ENCODE measurements around the gene AOPEP. TPM values are rescaled to one million over a fixed set of nuclear protein-coding genes. Genes with fewer than 3 reads are reported as not detected.
A peak's percentile ranks its signal among the peaks of the same experiment; 100 is the strongest.
"Not testable (repeated sequence)": the region's sequence is repeated elsewhere in the genome, so short reads cannot be mapped to it uniquely, and the experiment has no call there.

AOPEP gene
- total RNA-seq, 1 experiment from 2014 or later, result 32.4 TPM

DNA sequence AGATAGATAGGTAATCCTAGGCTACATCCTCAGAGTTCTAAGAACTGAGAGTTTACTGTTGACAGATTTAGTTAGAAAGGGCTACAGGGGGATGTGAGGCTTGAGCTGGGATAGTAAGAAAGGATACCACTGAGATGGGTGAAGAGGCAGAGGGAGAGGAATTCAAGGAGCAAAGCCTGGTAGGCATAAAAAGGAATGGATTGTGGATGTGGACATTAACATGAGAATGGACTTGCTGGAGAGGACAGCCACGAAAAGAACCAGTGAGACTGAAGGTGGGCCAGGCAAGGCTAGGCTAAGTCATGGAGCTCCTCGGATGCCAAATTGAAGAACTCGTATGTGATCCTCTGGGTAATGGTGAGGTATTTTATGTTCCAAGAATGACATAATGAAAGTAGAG, 211.9 kb downstream of the AOPEP start:
- Mint-ChIP-seq H3K27ac (ENCODE audit: low read depth, unreplicated experiment) (peak overlapping the region; percentile 72), H3K4me1 (ENCODE audit: insufficient read depth, unreplicated experiment) (peaks cover 23% of the 10 kb centered on the region), H3K36me3 (ENCODE audit: insufficient read depth, unreplicated experiment) (peaks cover 13% of the 10 kb centered on the region), H3K4me3 (ENCODE audit: unreplicated experiment) (no peak overlapping the region), H3K27me3 (ENCODE audit: insufficient read depth, unreplicated experiment) (no peaks in the 10 kb centered on the region), H3K9me3 (ENCODE audit: unreplicated experiment) (peaks cover 5% of the 10 kb centered on the region)
- TF ChIP-seq, protein P1, sequence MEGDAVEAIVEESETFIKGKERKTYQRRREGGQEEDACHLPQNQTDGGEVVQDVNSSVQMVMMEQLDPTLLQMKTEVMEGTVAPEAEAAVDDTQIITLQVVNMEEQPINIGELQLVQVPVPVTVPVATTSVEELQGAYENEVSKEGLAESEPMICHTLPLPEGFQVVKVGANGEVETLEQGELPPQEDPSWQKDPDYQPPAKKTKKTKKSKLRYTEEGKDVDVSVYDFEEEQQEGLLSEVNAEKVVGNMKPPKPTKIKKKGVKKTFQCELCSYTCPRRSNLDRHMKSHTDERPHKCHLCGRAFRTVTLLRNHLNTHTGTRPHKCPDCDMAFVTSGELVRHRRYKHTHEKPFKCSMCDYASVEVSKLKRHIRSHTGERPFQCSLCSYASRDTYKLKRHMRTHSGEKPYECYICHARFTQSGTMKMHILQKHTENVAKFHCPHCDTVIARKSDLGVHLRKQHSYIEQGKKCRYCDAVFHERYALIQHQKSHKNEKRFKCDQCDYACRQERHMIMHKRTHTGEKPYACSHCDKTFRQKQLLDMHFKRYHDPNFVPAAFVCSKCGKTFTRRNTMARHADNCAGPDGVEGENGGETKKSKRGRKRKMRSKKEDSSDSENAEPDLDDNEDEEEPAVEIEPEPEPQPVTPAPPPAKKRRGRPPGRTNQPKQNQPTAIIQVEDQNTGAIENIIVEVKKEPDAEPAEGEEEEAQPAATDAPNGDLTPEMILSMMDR (IDR thresholded peaks at IDR 0.05; ENCODE audit: unreplicated experiment), result no peak
- CTCF ChIA-PET, result interaction anchor here (0.8 kb wide), 1 partner anchor 155 kb away, joined by 3 read pairs; no protein-coding TSS in a partner anchor
- POLR2A ChIA-PET, result interaction anchor here (1.3 to 2.2 kb wide), 5 partner anchors 8 to 137 kb away, joined by 3 to 12 read pairs (median 4); no protein-coding TSS in a partner anchor
- no TSS peak for BruUV-seq (replicated peaks)
- no peak for DNase-seq (ENCODE audit: unreplicated experiment)
- intact Hi-C loops (cut with micrococcal nuclease), result no loop called here

DNA sequence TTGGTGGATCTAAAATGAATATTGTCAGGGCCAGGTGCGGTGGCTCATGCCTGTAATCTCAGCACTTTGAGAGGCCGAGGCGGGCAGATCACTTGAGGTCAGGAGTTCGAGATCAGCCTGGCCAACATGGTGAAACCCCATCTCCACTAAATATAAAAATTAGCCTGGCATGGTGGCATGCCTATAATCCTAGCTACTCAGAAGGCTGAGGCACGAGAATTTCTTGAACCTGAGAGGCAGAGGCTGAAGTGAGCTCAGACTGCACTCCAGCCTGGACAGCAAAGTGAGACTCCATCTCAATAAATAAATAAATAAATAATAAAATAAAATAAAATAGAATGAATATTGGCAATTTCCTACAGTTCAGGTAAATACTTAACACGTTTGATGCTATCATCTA, 213.8 kb downstream of the AOPEP start:
- not testable (repeated sequence) for H3K27ac Mint-ChIP-seq (ENCODE audit: low read depth, unreplicated experiment); BruUV-seq (replicated peaks)
- POLR2A ChIA-PET, result interaction anchor here (1.0 kb wide), 2 partner anchors 66 to 68 kb away, joined by 3 read pairs; no protein-coding TSS in a partner anchor

DNA sequence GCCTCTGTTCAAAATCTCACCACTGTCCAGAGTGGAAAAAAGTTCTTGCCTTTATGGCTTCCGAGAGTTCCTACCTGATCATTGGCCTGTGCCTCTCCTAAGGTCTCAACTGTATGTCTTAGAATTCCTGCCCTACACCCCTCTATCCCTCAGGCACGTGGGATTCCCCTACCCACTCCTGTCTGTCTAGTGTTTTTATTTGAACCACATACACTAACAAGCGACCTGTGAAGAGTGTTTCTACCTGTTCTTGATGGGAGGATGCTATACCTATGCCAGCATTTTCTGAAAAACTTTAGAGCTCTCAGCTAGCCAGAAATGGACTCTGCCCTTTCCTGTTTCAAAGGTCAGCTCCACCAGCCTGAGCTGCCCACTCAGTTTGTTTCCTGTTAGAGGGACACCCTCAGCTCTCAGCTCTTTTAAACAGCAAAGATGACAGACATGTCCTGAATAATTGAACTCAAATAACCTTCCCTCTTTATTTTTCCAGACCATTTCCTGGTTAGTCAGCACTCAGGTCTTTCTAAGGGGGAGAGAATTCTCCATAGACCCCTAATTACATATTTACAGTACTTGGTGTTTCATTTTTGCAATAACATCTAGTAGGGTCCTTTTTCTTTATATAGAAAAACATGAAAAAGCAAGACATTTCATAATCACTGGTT, 214.8 kb downstream of the AOPEP start:
- no peak for DNase-seq (ENCODE audit: unreplicated experiment)
- CTCF ChIA-PET, result interaction anchor here (0.6 to 1.0 kb wide), 2 partner anchors 16 to 215 kb away, joined by 3 to 5 read pairs; no protein-coding TSS in a partner anchor
- TF ChIP-seq, protein P1 (IDR thresholded peaks at IDR 0.05; ENCODE audit: unreplicated experiment), result no peak
- peaks cover 48% of the 10 kb centered on the region for H3K4me1 Mint-ChIP-seq (ENCODE audit: insufficient read depth, unreplicated experiment)
- intact Hi-C loops (cut with micrococcal nuclease), result no loop called here
- POLR2A ChIA-PET, result interaction anchor here (1.1 kb wide), 1 partner anchor 66 kb away, joined by 9 read pairs; no protein-coding TSS in a partner anchor
- no peak overlapping the region for H3K4me3 Mint-ChIP-seq (ENCODE audit: unreplicated experiment)
- BruUV-seq (replicated peaks), result no TSS peak
- H3K27ac Mint-ChIP-seq (ENCODE audit: low read depth, unreplicated experiment), result no peak overlapping the region
- no peaks in the 10 kb centered on the region for H3K27me3 Mint-ChIP-seq (ENCODE audit: insufficient read depth, unreplicated experiment)
- peaks cover 4% of the 10 kb centered on the region for H3K36me3 Mint-ChIP-seq (ENCODE audit: insufficient read depth, unreplicated experiment)
- H3K9me3 Mint-ChIP-seq (ENCODE audit: unreplicated experiment), result peaks cover 5% of the 10 kb centered on the region

More for the DNA sequence above, 213.8 kb downstream of the AOPEP start:
- peaks cover 13% of the 10 kb centered on the region for H3K36me3 Mint-ChIP-seq (ENCODE audit: insufficient read depth, unreplicated experiment)
- intact Hi-C loops (cut with micrococcal nuclease); H3K4me3 Mint-ChIP-seq (ENCODE audit: unreplicated experiment); H3K9me3 Mint-ChIP-seq (ENCODE audit: unreplicated experiment); H3K27me3 Mint-ChIP-seq (ENCODE audit: insufficient read depth, unreplicated experiment); DNase-seq (ENCODE audit: unreplicated experiment): not testable (repeated sequence)
- peaks cover 38% of the 10 kb centered on the region for H3K4me1 Mint-ChIP-seq (ENCODE audit: insufficient read depth, unreplicated experiment)
- CTCF ChIA-PET, result interaction anchor here (0.8 to 1.5 kb wide), 2 partner anchors 8 to 23 kb away, joined by 3 read pairs; no protein-coding TSS in a partner anchor

DNA sequence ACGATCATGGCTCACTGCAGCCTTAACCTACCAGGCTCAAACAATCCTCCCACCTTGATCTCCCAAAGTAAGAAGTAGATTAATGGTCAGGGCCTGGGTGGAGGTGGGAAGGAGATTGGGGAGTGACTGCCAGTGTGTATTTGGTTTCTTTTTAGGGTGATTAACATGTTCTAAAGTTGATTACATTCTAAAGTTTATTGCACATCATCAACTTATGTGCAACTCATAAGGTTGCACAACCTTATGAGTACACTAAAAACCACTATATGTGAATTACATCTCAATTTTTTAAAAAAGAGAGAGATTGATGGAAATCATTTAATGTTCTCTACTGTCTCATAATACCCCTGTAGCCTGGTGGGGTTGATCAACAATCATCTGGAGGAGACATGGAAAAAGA, 218.1 kb downstream of the AOPEP start:
- intact Hi-C loops (cut with micrococcal nuclease), result no loop called here
- Mint-ChIP-seq H3K4me1 (ENCODE audit: insufficient read depth, unreplicated experiment) (peaks cover 51% of the 10 kb centered on the region), H3K27me3 (ENCODE audit: insufficient read depth, unreplicated experiment) (no peaks in the 10 kb centered on the region), H3K4me3 (ENCODE audit: unreplicated experiment) (no peak overlapping the region), H3K36me3 (ENCODE audit: insufficient read depth, unreplicated experiment) (no peaks in the 10 kb centered on the region), H3K27ac (ENCODE audit: low read depth, unreplicated experiment) (peak overlapping the region; percentile 86), H3K9me3 (ENCODE audit: unreplicated experiment) (no peaks in the 10 kb centered on the region)
- BruUV-seq (replicated peaks), result no TSS peak
- POLR2A ChIA-PET, result interaction anchor here (0.7 to 1.9 kb wide), 9 partner anchors 11 to 159 kb away, joined by 3 to 21 read pairs (median 5); no protein-coding TSS in a partner anchor
- no peak for DNase-seq (ENCODE audit: unreplicated experiment)
- CTCF ChIA-PET, result no interaction called here
- TF ChIP-seq, protein P1 (IDR thresholded peaks at IDR 0.05; ENCODE audit: unreplicated experiment), result no peak

Measured in MCF 10A (cell line).